Adrenal gland (tissue), 12 donors: Measurements from ENCODE around the gene CCDC197. TPM values are rescaled to one million over a fixed set of nuclear protein-coding genes. Genes with fewer than 3 reads are reported as not detected.

Experiments
- DNase-seq, 7 donors: peaks; one replicate each; pipeline ENCODE4 v3.0.0-alpha.2; 2019 to 2020
- H3K27ac ChIP-seq, 5 donors: fragments of 200-600 bp; sonication (generic) in 4 of 5; 1 replicate in 3 of 5; 2 replicates in 2 of 5; pipeline versions ENCODE4 v1.5.1 to v1.8.0; 2016 to 2020; ENCODE audit warnings: mild to moderate bottlenecking in 1 of 5
- H3K27me3 ChIP-seq: fragments of 200-600 bp; 2 replicates; pipeline ENCODE4 v1.8.0; 2021
- H3K36me3 ChIP-seq, 2 donors: fragments of 200-600 bp; replicated peaks in 1 of 2; 1 replicate in 1 of 2; 2 replicates in 1 of 2; pipeline versions ENCODE4 v1.5.1 to v1.8.0; 2018 to 2022
- H3K4me1 ChIP-seq, 2 donors: fragments of 200-600 bp; replicated peaks in 1 of 2; 1 replicate in 1 of 2; 2 replicates in 1 of 2; pipeline versions ENCODE4 v1.5.1 to v1.8.0; 2018 to 2021
- H3K4me3 ChIP-seq, 4 donors: fragments of 200-600 bp; sonication (generic) in 3 of 4; one replicate each; pipeline ENCODE4 v1.5.1; 2016 to 2018
- H3K9me3 ChIP-seq, 3 donors: fragments of 200-600 bp; sonication (generic) in 1 of 3; replicated peaks in 1 of 3; 1 replicate in 2 of 3; 2 replicates in 1 of 3; pipeline versions ENCODE4 v1.5.1 to v1.8.0; 2016 to 2021
- POLR2A ChIP-seq, 2 donors: fragments of 450-650 bp; IDR thresholded peaks; one replicate each; pipeline ENCODE4 v1.6.1; 2017; ENCODE audit warnings: antibody characterized with exemption in 2 of 2, mild to moderate bottlenecking in 2 of 2, moderate library complexity in 1 of 2
- WGBS, 4 donors: extraction: QIAGEN DNeasy Blood & Tissue Kit in 2 of 4; methylation state at CpG; one replicate each; pipeline versions ENCODE4 v1.1.5 to v1.1.7; 2013 to 2017; 5-methylcytosine and 5-hydroxymethylcytosine counted together
- intact Hi-C, 2 donors: fragments of 100-400 bp; cut with DNase I; formaldehyde crosslinking; loops; one replicate each; pipeline versions ENCODE4 v1.14.1 to v1.15.0; 2022 to 2023
- polyA plus RNA-seq, 3 donors: library from polyadenylated mRNA; stranded (reverse); fragments of 200-250 nt in 2 of 3; fragments of 350-450 nt in 1 of 3; fragmentation: Illumina TruSeq in 1 of 3; extraction: RNeasy Lipid Tissue Mini Kit (QIAGEN cat#74804) in 1 of 3; gene quantifications; one replicate each; pipeline ENCODE4 v1.2.3, GENCODE V29; 2013 to 2014
- total RNA-seq, 9 donors: library from RNA; depleted of rRNA in 4 of 9; stranded (reverse); fragments of >200 nt in 4 of 9; fragments of 120-200 nt in 1 of 9; fragmentation: NEBNext Ultra II Directional in 1 of 9; extraction: Animal tissue kit (Norgen Biotek cat#: 25700) in 1 of 9; gene quantifications; one replicate each; pipeline versions ENCODE4 v1.1.0 to v1.2.4, GENCODE V29; 2013 to 2023
- TF ChIP-seq, protein P1 (sequence below), 6 experiments: fragments of 450-650 bp in 4 of 6; fragments of 200-600 bp in 2 of 6; sonication (generic) in 1 of 6; IDR thresholded peaks; 1 replicate in 5 of 6; 2 replicates in 1 of 6; pipeline versions ENCODE4 v1.5.1 to v1.8.0; 2016 to 2021; ENCODE audit warnings: antibody characterized with exemption in 6 of 6, mild to moderate bottlenecking in 2 of 6, moderate library complexity in 1 of 6
- donor health status: healthy with polysubstance abuse.
- donor health status: Bipolar disorder and iron deficiency.
- donor health status: DM: yes; HTN: yes; CAD: no.
- donor health status: DM: no; HTN: no; CAD: no.
- donor health status: DM: no; HTN: no; CAD: no.
- donor health status: DM: yes; HTN: yes; CAD: no.

Gene CCDC197
- total and polyA plus RNA-seq, 12 donors: not detected

DNA sequence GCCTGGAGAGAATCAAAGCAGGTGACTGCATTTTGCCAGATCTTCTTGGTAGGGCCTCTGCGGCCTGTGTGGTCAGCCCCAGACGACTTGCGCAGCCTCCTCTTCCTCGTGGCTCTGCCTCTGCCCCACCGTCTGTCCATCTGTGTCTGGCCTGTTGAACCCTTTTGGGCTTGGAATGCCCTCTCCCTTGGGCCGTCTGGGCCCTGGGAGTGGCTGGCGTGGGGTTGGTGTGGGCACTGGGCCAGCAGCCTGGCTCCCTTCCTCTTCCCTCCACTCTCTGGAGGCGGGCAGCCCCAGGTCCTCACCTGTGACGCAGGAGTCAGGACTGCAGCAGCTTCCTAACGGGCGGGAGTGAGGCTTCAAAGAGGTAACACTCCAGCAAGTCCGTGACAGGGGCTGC lies 9.7 kb upstream of the CCDC197 start:
- H3K4me3 ChIP-seq: no peak overlapping the region

DNA sequence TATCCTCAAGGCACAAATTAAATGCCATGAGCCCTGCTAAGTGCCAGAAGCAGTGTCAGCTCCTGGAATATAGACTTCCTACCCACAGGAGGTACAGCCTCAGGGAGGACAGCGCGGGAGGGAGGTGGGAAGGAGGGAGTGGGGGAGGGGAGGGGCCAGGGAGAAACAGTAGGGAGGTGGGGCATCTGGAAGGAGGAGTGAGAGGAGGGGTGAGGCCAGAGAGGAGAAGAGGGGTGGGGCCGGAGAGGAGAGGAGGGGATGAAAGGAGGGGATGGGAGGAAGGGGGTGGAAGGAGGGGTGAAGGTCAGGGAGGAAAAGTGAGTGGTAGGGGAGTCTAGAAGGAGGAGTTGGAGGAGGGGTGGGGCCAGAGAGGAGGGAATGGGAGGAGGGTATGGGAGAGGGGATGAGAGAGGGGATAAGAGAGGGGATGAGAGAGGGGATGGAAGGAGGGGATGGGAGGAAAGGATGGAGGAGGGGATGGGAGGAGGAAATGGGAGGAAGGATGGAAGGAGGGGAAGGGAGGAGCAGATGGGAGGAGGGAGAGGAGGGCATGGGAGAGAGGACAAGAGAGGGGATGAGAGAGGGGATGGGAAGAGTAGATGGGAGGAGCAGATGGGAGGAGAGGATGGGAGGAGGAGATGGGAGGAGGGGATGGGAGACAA lies 9.2 kb upstream of the CCDC197 start:
- Histone ChIP-seq H3K9me3 (no peaks in the 10 kb centered on the region), H3K4me3 (no peak overlapping the region), H3K27ac (no peak overlapping the region), H3K36me3 (no peaks in the 10 kb centered on the region), H3K27me3 (no peaks in the 10 kb centered on the region), H3K4me1 (no peaks in the 10 kb centered on the region)
- WGBS, 4 donors: 68 to 86% (median 83%) methylated on average over 2 to 3 of the region's 3 CpGs
- intact Hi-C loops: no loop called here
- no peak for TF ChIP-seq POLR2A (IDR thresholded peaks at IDR 0.05)
- TF ChIP-seq, protein P1, sequence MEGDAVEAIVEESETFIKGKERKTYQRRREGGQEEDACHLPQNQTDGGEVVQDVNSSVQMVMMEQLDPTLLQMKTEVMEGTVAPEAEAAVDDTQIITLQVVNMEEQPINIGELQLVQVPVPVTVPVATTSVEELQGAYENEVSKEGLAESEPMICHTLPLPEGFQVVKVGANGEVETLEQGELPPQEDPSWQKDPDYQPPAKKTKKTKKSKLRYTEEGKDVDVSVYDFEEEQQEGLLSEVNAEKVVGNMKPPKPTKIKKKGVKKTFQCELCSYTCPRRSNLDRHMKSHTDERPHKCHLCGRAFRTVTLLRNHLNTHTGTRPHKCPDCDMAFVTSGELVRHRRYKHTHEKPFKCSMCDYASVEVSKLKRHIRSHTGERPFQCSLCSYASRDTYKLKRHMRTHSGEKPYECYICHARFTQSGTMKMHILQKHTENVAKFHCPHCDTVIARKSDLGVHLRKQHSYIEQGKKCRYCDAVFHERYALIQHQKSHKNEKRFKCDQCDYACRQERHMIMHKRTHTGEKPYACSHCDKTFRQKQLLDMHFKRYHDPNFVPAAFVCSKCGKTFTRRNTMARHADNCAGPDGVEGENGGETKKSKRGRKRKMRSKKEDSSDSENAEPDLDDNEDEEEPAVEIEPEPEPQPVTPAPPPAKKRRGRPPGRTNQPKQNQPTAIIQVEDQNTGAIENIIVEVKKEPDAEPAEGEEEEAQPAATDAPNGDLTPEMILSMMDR (IDR thresholded peaks at IDR 0.05): no peak
- no peak for DNase-seq

More for the DNA sequence above, 9.7 kb upstream of the CCDC197 start:
- WGBS, 4 donors: 78 to 95% (median 85%) methylated on average over 5 to 12 of the region's 12 CpGs
- H3K4me1 ChIP-seq: no peaks in the 10 kb centered on the region
- H3K9me3 ChIP-seq: no peaks in the 10 kb centered on the region
- TF ChIP-seq, protein P1 (IDR thresholded peaks at IDR 0.05): no peak
- TF ChIP-seq POLR2A (IDR thresholded peaks at IDR 0.05): no peak
- H3K36me3 ChIP-seq: no peaks in the 10 kb centered on the region
- no peak overlapping the region for H3K27ac ChIP-seq
- intact Hi-C loops: no loop called here
- DNase-seq: no peak
- no peaks in the 10 kb centered on the region for H3K27me3 ChIP-seq

DNA sequence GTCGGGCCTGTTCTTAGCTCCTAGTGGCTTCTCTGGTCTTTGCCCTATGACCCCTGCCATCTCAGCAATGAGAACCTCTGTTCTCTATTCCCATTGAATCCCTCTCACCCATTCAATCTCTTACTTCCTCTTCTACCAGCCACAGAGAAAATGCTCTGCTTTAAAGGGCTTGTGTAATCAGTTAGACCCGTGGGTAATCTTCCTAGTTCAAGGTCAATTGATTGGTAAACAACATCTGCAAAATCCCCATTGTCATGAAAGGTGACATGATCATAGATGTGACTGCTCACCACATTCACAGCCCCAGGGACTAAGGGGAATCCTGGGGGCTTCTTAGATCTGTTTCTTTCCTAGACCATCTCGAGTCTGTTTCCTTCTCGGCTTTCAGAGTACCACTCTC lies 7.2 kb upstream of the CCDC197 start:
- WGBS, 4 donors: 65 to 73% (median 72%) methylated on average over 4 of the region's 4 CpGs

DNA sequence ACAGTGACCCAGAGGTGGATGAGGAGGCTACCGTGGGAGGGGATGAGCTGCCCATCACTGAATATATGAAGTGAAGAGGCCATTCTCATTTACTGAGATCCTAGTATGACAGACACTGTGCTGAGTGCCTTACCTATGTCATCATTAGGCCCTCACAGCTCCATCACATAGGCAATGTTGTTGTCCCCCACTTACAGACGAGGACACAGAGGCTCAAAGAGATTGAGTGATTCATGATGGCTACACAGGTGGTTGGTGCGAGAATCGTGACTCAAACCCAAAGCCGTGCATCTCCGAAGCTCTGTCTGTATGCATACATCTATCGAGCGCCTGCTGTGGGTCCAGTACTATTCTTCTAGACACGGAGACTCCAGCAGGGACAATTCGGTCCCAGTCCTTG lies 5.9 kb upstream of the CCDC197 start:
- DNase-seq: no peak
- H3K4me1 ChIP-seq: peaks cover 0 to 14% of the 10 kb centered on the region in 2 donors
- H3K4me3 ChIP-seq: no peak overlapping the region
- no peaks in the 10 kb centered on the region for H3K9me3 ChIP-seq
- TF ChIP-seq, protein P1 (IDR thresholded peaks at IDR 0.05): no peak
- no peak for TF ChIP-seq POLR2A (IDR thresholded peaks at IDR 0.05)
- no peaks in the 10 kb centered on the region for H3K27me3 ChIP-seq
- 87 to 89% (median 88%) methylated on average over 10 of the region's 10 CpGs for WGBS, 4 donors
- H3K36me3 ChIP-seq: no peaks in the 10 kb centered on the region
- intact Hi-C loops: no loop called here
- H3K27ac ChIP-seq: no peak overlapping the region

More for the DNA sequence above, 7.2 kb upstream of the CCDC197 start:
- peaks cover 0 to 6% of the 10 kb centered on the region in 2 donors for H3K4me1 ChIP-seq
- no peak overlapping the region for H3K4me3 ChIP-seq
- TF ChIP-seq, protein P1 (IDR thresholded peaks at IDR 0.05): no peak
- TF ChIP-seq POLR2A (IDR thresholded peaks at IDR 0.05): no peak
- H3K27ac ChIP-seq: no peak overlapping the region
- H3K27me3 ChIP-seq: no peaks in the 10 kb centered on the region
- DNase-seq: no peak
- no peaks in the 10 kb centered on the region for H3K9me3 ChIP-seq
- intact Hi-C loops: no loop called here
- no peaks in the 10 kb centered on the region for H3K36me3 ChIP-seq
